Mammary epithelial cell (primary cell): Measurements from ENCODE around the gene AXIN1.

ENCODE experiments used
- CTCF ChIP-seq, 2 donors: IDR thresholded peaks in 1 of 2; conservative IDR thresholded peaks in 1 of 2; 2 replicates each; pipeline ENCODE4 v1.5.1; 2011 to 2012; ENCODE audit warnings: inconsistent platforms in 2 of 2, low read length in 2 of 2, mild to moderate bottlenecking in 2 of 2, control low read depth in 1 of 2, low read depth in 1 of 2; ENCODE audit not compliant: insufficient read depth in 1 of 2; ENCODE audit errors: extremely low read depth in 1 of 2
- EZH2 ChIP-seq: IDR thresholded peaks from 2 replicates; pipeline ENCODE4 v1.6.1; 2012; ENCODE audit warnings: low read length, inconsistent platforms, borderline replicate concordance

GRCh38 chr16:245105-245504 lies 107.4 kb downstream of the AXIN1 start:
- TF ChIP-seq CTCF (conservative IDR thresholded peaks at IDR 0.05 in 1 of 2, IDR thresholded peaks at IDR 0.05 in 1 of 2; ENCODE audit: extremely low read depth in 1 of 2, insufficient read depth in 1 of 2, low read depth in 1 of 2, low read length in 2 of 2) (no peak), EZH2 (no peak)
